ENCODE data around the gene SLCO3A1. TPM values are rescaled to one million over a fixed set of nuclear protein-coding genes. Genes with fewer than 3 reads are reported as not detected.

The SLCO3A1 gene
- total RNA-seq, 1 experiment from 2014 or later = 5.1 TPM

- Histone ChIP-seq H3K9ac (ENCODE audit: low read length) (no peak overlapping the region), H4K20me1 (ENCODE audit: insufficient read depth) (no peaks in the 10 kb centered on the region), H3K79me2 (ENCODE audit: insufficient read depth, low read length) (no peaks in the 10 kb centered on the region), H3K4me1 (ENCODE audit: control insufficient read depth in 1 of 2, insufficient read depth in 2 of 2, low read length in 2 of 2) (no peaks in the 10 kb centered on the region; a peak in 1 of 4 replicates), H3K9me3 (ENCODE audit: control insufficient read depth in 1 of 2, insufficient read depth in 1 of 2, low read depth in 1 of 2, low read length in 2 of 2) (no peaks in the 10 kb centered on the region), H3K4me2 (ENCODE audit: low read length) (no peak overlapping the region), H3K36me3 (ENCODE audit: control insufficient read depth in 1 of 2, insufficient read depth in 2 of 2, low read length in 2 of 2) (no peaks in the 10 kb centered on the region), H3K27me3 (ENCODE audit: insufficient read depth, low read length) (no peaks in the 10 kb centered on the region; the same call in 1 of the 2 replicates), H3K4me3 (replicated peaks in 1 of 2; ENCODE audit: low read depth in 1 of 2, low read length in 2 of 2) (no peak overlapping the region), H2AFZ (ENCODE audit: low read depth, low read length, poor library complexity, severe bottlenecking) (no peak overlapping the region), H3K27ac (ENCODE audit: low read depth, low read length) (no peak overlapping the region), H3K9me2 (ENCODE audit: insufficient read depth) (no peaks in the 10 kb centered on the region)
- POLR2A ChIA-PET = no interaction called here
- intact Hi-C loops (cut with micrococcal nuclease) = no loop called here
- DNase-seq (ENCODE audit: low read depth, low spot score) = no peak
- CTCF ChIA-PET = no interaction called here
- ATAC-seq = no peak
- no peak for TF ChIP-seq SIN3A (IDR thresholded peaks at IDR 0.05; ENCODE audit: low read depth)
- TF ChIP-seq CTCF (IDR thresholded peaks at IDR 0.05 in 2 of 3, conservative IDR thresholded peaks at IDR 0.05 in 1 of 3; ENCODE audit: borderline replicate concordance in 1 of 3, insufficient read depth in 1 of 3, low read depth in 2 of 3, low read length in 2 of 3) = no peak
- no peak for TF ChIP-seq ZNF274 (IDR thresholded peaks at IDR 0.05; ENCODE audit: low read depth, low read length)
- no peak for TF ChIP-seq POLR2A (IDR thresholded peaks at IDR 0.05; ENCODE audit: borderline replicate concordance, extremely low read depth, insufficient read depth, insufficient read length)
- no peak for TF ChIP-seq EZH2phosphoT487 (IDR thresholded peaks at IDR 0.05; ENCODE audit: borderline replicate concordance)
- TF ChIP-seq ZFX (IDR thresholded peaks at IDR 0.05) = no peak
- TF ChIP-seq MAX (IDR thresholded peaks at IDR 0.05) = no peak
- TF ChIP-seq YY1 (IDR thresholded peaks at IDR 0.05; ENCODE audit: extremely low read depth, insufficient replicate concordance, low read depth, low read length) = no peak
- TF ChIP-seq CEBPB (IDR thresholded peaks at IDR 0.05; ENCODE audit: low read depth) = no peak
- TF ChIP-seq EZH2 (IDR thresholded peaks at IDR 0.05) = no peak
- TF ChIP-seq ATF3 (IDR thresholded peaks at IDR 0.05) = no peak
- TF ChIP-seq ZBTB33 (IDR thresholded peaks at IDR 0.05; ENCODE audit: extremely low read depth, insufficient replicate concordance, low read length) = no peak
- no peak for TF ChIP-seq SRF (IDR thresholded peaks at IDR 0.05; ENCODE audit: low read depth)
- RAD21 ChIA-PET (ENCODE audit: low non-redundant PET in 1 of 2, low total read pairs in 2 of 2, uncharacterized antibody in 2 of 2, unreplicated experiment in 2 of 2) = no interaction called here
- no TSS peak for BruUV-seq (replicated peaks)
Measured at GRCh38 chr15:92011611-92012367, 158.3 kb downstream of the SLCO3A1 start.

Data from HCT116 (cell line).